Stimulated activated CD4-positive, alpha-beta T cell treated with anti-CD3 and anti-CD28 coated beads, Interleukin-12 subunit alpha, Interleukin-12 subunit beta, amount 100 ng/mL, for 4 hours (primary cell): ENCODE measurements around the gene CRY2.

Experiments
- DNase-seq: peaks from one replicate; pipeline ENCODE4 v3.0.0-alpha.2; 2020

Gene CRY2

GRCh38 chr11:45932217-45932616 lies 84.9 kb downstream of the CRY2 start:
- no peak for DNase-seq
